Immature natural killer cell (primary cell): ENCODE measurements around the gene KCNK4. TPM values are rescaled to one million over a fixed set of nuclear protein-coding genes. Genes with fewer than 3 reads are reported as not detected.

ENCODE experiments used
- DNase-seq, 3 donors: peaks; one replicate each; pipeline ENCODE4 v3.0.0; 2022; ENCODE audit warnings: mixed read lengths in 1 of 3
- H3K27ac Mint-ChIP-seq, 6 donors: one replicate each; pipeline ENCODE4 v1.8.0; 2020; ENCODE audit warnings: mixed read lengths in 6 of 6, mild to moderate bottlenecking in 5 of 6, inconsistent platforms in 4 of 6, moderate library complexity in 3 of 6
- H3K27me3 Mint-ChIP-seq, 3 donors: one replicate each; pipeline ENCODE4 v1.8.0; 2020 to 2021; ENCODE audit warnings: low read depth in 3 of 3, mild to moderate bottlenecking in 3 of 3, mixed read lengths in 3 of 3, moderate library complexity in 3 of 3, inconsistent platforms in 1 of 3
- H3K36me3 Mint-ChIP-seq, 3 donors: one replicate each; pipeline ENCODE4 v1.8.0; 2020; ENCODE audit warnings: mixed read lengths in 3 of 3, inconsistent platforms in 2 of 3, mild to moderate bottlenecking in 2 of 3
- H3K4me1 Mint-ChIP-seq, 2 donors: one replicate each; pipeline ENCODE4 v1.8.0; 2020; ENCODE audit warnings: inconsistent platforms in 2 of 2, mild to moderate bottlenecking in 2 of 2, mixed read lengths in 2 of 2, moderate library complexity in 1 of 2
- H3K4me3 Mint-ChIP-seq, 5 donors: one replicate each; pipeline ENCODE4 v1.8.0; 2020; ENCODE audit warnings: mild to moderate bottlenecking in 5 of 5, mixed read lengths in 5 of 5, inconsistent platforms in 3 of 5, moderate library complexity in 3 of 5
- H3K9me3 Mint-ChIP-seq, 6 donors: one replicate each; pipeline ENCODE4 v1.8.0; 2020; ENCODE audit warnings: mild to moderate bottlenecking in 6 of 6, mixed read lengths in 6 of 6, inconsistent platforms in 4 of 6, moderate library complexity in 3 of 6
- polyA plus RNA-seq, 3 donors: library from polyadenylated mRNA; unstranded; fragments of 300-500 nt; fragmentation: Illumina TruSeq; gene quantifications; one replicate each; pipeline ENCODE4 v1.2.3, GENCODE V29; 2021

KCNK4 gene
- polyA plus RNA-seq, 3 donors from 2014 or later: not detected

GRCh38 chr11:64284962-64285884, 5.9 kb upstream of the KCNK4 start, which contains the start of gene GPR137:
Gene GPR137, plus strand, starts transcription at chr11:64285848. Its CDS starts 677 bp downstream, at chr11:64286525.
- Mint-ChIP-seq H3K4me3 (peak within 1 kb of the TSS; percentile 85 to 91 (median 90)), H3K4me1 (peaks cover 8 to 12% of the 10 kb centered on the region in 2 donors), H3K9me3 (no peaks in the 10 kb centered on the region), H3K27me3 (peaks cover 2 to 11% (median 7%) of the 10 kb centered on the region in 3 donors), H3K36me3 (peaks cover 0 to 5% (median 3%) of the 10 kb centered on the region in 3 donors), H3K27ac (peak within 1 kb of the TSS; percentile 91 to 99 (median 97))
- peak; percentile 93 to 95 (median 94) for DNase-seq

- Mint-ChIP-seq H3K9me3 (no peaks in the 10 kb centered on the region), H3K27me3 (peaks cover 2 to 15% (median 13%) of the 10 kb centered on the region in 3 donors)
These were observed 5.0 kb upstream of the KCNK4 start for GRCh38 chr11:64285885-64286800.

GRCh38 chr11:64286801-64287159, 4.3 kb upstream of the KCNK4 start:
- peaks cover 13 to 16% of the 10 kb centered on the region in 2 donors for H3K4me1 Mint-ChIP-seq
- H3K27me3 Mint-ChIP-seq: peaks cover 2 to 15% (median 13%) of the 10 kb centered on the region in 3 donors
- H3K4me3 Mint-ChIP-seq: peak overlapping the region; percentile 74 to 84 (median 79)
- no peaks in the 10 kb centered on the region for H3K9me3 Mint-ChIP-seq
- DNase-seq: no peak
- H3K36me3 Mint-ChIP-seq: peaks cover 0 to 5% (median 0%) of the 10 kb centered on the region in 3 donors
- peak overlapping the region; percentile 73 to 91 (median 86) for H3K27ac Mint-ChIP-seq

More at GRCh38 chr11:64285885-64286800, 5.0 kb upstream of the KCNK4 start:
- H3K4me3 Mint-ChIP-seq: peak overlapping the region; percentile 77 to 89 (median 79)
- H3K27ac Mint-ChIP-seq: peak overlapping the region; percentile 73 to 91 (median 86)
- H3K36me3 Mint-ChIP-seq: peaks cover 0 to 10% (median 2%) of the 10 kb centered on the region in 3 donors
- DNase-seq: peak in 1 of 3 donors; percentile 17
- peaks cover 13 to 17% of the 10 kb centered on the region in 2 donors for H3K4me1 Mint-ChIP-seq

- no peak overlapping the region for H3K27ac Mint-ChIP-seq
- H3K27me3 Mint-ChIP-seq: peaks cover 4 to 15% (median 13%) of the 10 kb centered on the region in 3 donors
- no peaks in the 10 kb centered on the region for H3K9me3 Mint-ChIP-seq
- peaks cover 13 to 14% of the 10 kb centered on the region in 2 donors for H3K4me1 Mint-ChIP-seq
- no peak for DNase-seq
- peaks cover 0 to 5% (median 0%) of the 10 kb centered on the region in 3 donors for H3K36me3 Mint-ChIP-seq
- H3K4me3 Mint-ChIP-seq: no peak overlapping the region
These were observed 3.3 kb upstream of the KCNK4 start for GRCh38 chr11:64287676-64288352.

GRCh38 chr11:64288353-64288750, 2.8 kb upstream of the KCNK4 start:
- DNase-seq: no peak
- H3K4me3 Mint-ChIP-seq: no peak overlapping the region
- peaks cover 6 to 17% (median 13%) of the 10 kb centered on the region in 3 donors for H3K27me3 Mint-ChIP-seq
- no peak overlapping the region for H3K27ac Mint-ChIP-seq
- H3K36me3 Mint-ChIP-seq: peaks cover 0 to 5% (median 0%) of the 10 kb centered on the region in 3 donors
- H3K9me3 Mint-ChIP-seq: no peaks in the 10 kb centered on the region
- peaks cover 13 to 14% of the 10 kb centered on the region in 2 donors for H3K4me1 Mint-ChIP-seq

- H3K4me3 Mint-ChIP-seq: peak overlapping the region in 1 of 5 donors; percentile 17
- no peak overlapping the region for H3K27ac Mint-ChIP-seq
- peaks cover 13 to 14% of the 10 kb centered on the region in 2 donors for H3K4me1 Mint-ChIP-seq
- H3K9me3 Mint-ChIP-seq: no peaks in the 10 kb centered on the region
- no peak for DNase-seq
- peaks cover 0 to 5% (median 0%) of the 10 kb centered on the region in 3 donors for H3K36me3 Mint-ChIP-seq
- peaks cover 11 to 21% (median 13%) of the 10 kb centered on the region in 3 donors for H3K27me3 Mint-ChIP-seq
These were observed 2.0 kb upstream of the KCNK4 start for GRCh38 chr11:64289002-64289564.

- DNase-seq: no peak
- Mint-ChIP-seq H3K9me3 (no peaks in the 10 kb centered on the region), H3K36me3 (peaks cover 0 to 5% (median 0%) of the 10 kb centered on the region in 3 donors), H3K4me1 (peaks cover 13% of the 10 kb centered on the region in 2 donors), H3K4me3 (peak overlapping the region; percentile 40 to 73 (median 64)), H3K27ac (no peak overlapping the region), H3K27me3 (peaks cover 14 to 18% (median 14%) of the 10 kb centered on the region in 3 donors)
These were observed 495 bp upstream of the KCNK4 start for GRCh38 chr11:64290352-64291261.

GRCh38 chr11:64291752-64292459, 804 bp downstream of the KCNK4 start:
- no peaks in the 10 kb centered on the region for H3K9me3 Mint-ChIP-seq
- peaks cover 18 to 22% (median 18%) of the 10 kb centered on the region in 3 donors for H3K27me3 Mint-ChIP-seq
- peaks cover 0 to 5% (median 0%) of the 10 kb centered on the region in 3 donors for H3K36me3 Mint-ChIP-seq
- no peak overlapping the region for H3K27ac Mint-ChIP-seq
- H3K4me3 Mint-ChIP-seq: no peak overlapping the region
- peaks cover 6 to 7% of the 10 kb centered on the region in 2 donors for H3K4me1 Mint-ChIP-seq
- no peak for DNase-seq

- Mint-ChIP-seq H3K27me3 (peaks cover 21 to 26% (median 24%) of the 10 kb centered on the region in 3 donors), H3K4me3 (peak overlapping the region in 4 of 5 donors; percentile 14 to 67 (median 52)), H3K36me3 (peaks cover 0 to 5% (median 0%) of the 10 kb centered on the region in 3 donors), H3K4me1 (peaks cover 5 to 7% of the 10 kb centered on the region in 2 donors), H3K27ac (no peak overlapping the region), H3K9me3 (no peaks in the 10 kb centered on the region)
- no peak for DNase-seq
These were observed 1.6 kb downstream of the KCNK4 start for GRCh38 chr11:64292460-64293254.

GRCh38 chr11:64294774-64295173, 3.7 kb downstream of the KCNK4 start:
- peaks cover 8 to 9% of the 10 kb centered on the region in 2 donors for H3K4me1 Mint-ChIP-seq
- peaks cover 26 to 36% (median 29%) of the 10 kb centered on the region in 3 donors for H3K27me3 Mint-ChIP-seq
- H3K27ac Mint-ChIP-seq: no peak overlapping the region
- peaks cover 0 to 5% (median 0%) of the 10 kb centered on the region in 3 donors for H3K36me3 Mint-ChIP-seq
- DNase-seq: no peak
- no peaks in the 10 kb centered on the region for H3K9me3 Mint-ChIP-seq
- H3K4me3 Mint-ChIP-seq: no peak overlapping the region

GRCh38 chr11:64295760-64296159, 4.7 kb downstream of the KCNK4 start:
- no peak for DNase-seq
- Mint-ChIP-seq H3K9me3 (no peaks in the 10 kb centered on the region), H3K27me3 (peaks cover 27 to 45% (median 28%) of the 10 kb centered on the region in 3 donors), H3K36me3 (no peaks in the 10 kb centered on the region), H3K4me3 (no peak overlapping the region), H3K27ac (no peak overlapping the region), H3K4me1 (peaks cover 12 to 15% of the 10 kb centered on the region in 2 donors)
